ENCODE results near the gene TRABD. TPM values are rescaled to one million over a fixed set of nuclear protein-coding genes. Genes with fewer than 3 reads are reported as not detected.

Gene TRABD
- total RNA-seq, 1 experiment from 2014 or later = 26.1 TPM

DNA sequence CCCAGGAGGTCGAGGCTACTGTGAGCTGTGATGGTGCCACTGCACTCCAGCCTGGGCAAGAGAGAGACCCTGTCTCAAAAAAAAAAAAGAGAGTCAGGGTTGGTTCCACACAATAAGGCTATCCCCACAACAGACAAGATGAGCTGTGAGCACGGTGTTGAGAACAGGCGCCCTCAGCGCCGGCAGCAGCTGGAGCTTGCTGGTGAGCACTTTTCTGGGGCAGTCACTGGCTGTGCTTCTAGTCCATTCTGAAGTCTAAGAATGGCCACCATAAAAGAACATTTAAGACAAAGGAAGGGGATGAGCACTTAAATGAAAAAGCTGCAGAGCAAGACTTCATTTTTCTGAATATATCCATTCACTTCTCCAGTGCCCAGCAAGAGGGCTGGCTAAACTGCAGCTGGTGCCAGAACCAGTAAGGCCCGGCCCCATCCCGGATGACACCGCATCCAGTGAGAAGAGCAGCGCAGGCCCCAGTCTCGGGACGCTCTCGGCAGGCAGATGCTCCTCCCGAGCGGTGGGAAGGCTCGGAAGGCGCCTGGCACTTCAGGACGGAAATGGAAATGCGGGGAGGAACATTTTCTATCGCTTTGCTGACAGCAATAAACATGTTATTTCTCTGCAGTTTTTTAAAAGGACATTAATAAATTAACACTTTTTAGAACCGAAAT, 46.9 kb downstream of the TRABD start:
- no peak for DNase-seq (ENCODE audit: extremely low read depth, low read depth)

DNA sequence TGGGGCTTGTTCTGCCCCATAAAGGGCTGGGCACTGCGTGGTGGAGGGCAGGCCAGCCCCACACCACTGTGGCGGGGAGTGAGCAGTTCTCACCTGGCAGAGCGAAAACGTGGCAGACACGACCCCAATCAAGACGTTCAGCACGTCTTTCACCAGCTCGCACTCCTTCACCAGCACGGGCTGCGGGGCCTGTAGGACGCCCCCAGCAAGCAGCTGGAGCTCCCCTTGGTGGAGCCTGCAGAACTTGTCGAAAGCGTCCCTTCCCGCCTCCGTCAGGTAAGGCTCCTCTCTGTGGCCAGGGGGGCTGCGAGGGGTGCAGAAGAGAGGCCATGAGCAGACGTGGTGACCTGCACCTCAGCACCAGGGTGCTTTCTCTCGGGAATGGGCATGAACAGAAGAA, 47.5 kb downstream of the TRABD start:
- DNase-seq (ENCODE audit: extremely low read depth, low read depth) = no peak

DNA sequence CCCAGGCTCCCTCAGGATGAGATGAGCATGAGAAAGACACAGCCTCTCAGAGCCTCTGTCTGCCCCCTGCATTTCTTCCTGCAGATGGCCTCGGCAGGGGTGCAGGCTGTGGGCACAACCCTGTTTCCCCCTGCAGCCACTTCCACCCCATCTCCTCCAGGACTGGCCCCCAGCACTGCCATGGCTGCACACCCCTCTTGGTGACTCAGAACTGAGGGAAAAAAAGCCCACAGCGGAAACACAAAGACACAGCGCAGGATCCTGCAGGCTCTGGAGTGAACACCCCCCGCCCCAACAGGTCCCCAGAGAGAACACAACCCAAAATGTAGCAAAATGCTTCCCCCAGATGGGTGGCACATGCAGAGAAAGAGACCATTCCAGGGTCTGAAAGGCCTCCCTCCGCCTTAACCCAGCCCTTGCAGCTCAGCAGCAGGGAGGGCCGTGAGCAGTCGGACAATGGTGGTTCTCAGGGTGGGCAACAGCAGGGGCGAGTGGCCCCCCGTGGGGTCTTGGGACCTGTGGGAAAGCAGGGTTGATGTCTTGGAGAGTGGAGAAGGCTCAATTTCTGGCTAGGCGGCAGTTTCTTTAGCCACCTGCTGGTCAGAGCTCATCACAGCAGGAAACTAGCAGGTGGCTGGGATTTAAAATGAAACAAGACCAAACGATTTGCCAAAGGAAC, 51.2 kb downstream of the TRABD start:
- no peak for DNase-seq (ENCODE audit: extremely low read depth, low read depth)

DNA sequence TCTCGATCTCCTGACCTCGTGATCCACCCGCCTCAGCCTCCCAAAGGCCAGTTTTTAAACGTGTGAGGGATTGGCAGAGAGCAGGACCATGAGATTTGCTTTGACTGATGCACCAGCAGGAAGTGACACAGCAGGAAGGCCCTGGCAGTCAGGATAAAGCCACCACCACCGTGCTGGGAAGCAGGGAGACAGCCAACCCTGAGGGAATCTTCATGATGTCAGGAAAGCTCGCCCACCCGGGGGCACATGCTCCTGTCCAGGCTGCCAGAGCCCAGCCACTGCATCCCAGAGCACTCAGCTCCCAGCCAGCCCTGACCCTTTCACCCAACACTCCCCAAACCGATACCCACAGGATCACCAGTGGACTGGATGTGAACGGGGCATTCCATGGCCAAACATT, 53.0 kb downstream of the TRABD start:
- DNase-seq (ENCODE audit: extremely low read depth, low read depth) = no peak

DNA sequence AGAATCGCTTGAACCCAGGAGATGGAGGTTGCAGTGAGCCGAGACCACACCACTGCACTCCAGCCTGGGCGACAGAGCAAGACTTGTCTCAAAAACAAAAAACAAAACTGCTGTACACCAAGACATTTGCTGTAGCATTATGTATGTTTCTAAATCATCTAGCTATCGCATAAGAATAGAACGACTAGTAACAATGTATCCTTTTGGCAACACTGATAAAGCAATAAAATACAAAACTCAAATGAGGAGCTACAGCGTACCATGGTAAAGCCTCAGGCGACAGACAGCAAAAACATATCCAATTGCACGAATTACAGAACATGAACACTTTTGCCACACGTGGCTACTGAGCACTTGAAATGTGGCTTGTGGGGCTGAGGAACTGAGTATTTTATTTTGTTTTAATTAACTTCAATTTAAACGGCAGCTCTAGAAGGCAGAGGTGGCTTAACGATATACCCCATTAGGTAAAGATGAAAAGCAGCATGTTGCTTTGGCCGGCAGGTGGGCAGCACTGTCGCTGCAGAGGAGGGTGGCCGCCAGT, 56.8 kb downstream of the TRABD start:
- DNase-seq (ENCODE audit: extremely low read depth, low read depth) = no peak

DNA sequence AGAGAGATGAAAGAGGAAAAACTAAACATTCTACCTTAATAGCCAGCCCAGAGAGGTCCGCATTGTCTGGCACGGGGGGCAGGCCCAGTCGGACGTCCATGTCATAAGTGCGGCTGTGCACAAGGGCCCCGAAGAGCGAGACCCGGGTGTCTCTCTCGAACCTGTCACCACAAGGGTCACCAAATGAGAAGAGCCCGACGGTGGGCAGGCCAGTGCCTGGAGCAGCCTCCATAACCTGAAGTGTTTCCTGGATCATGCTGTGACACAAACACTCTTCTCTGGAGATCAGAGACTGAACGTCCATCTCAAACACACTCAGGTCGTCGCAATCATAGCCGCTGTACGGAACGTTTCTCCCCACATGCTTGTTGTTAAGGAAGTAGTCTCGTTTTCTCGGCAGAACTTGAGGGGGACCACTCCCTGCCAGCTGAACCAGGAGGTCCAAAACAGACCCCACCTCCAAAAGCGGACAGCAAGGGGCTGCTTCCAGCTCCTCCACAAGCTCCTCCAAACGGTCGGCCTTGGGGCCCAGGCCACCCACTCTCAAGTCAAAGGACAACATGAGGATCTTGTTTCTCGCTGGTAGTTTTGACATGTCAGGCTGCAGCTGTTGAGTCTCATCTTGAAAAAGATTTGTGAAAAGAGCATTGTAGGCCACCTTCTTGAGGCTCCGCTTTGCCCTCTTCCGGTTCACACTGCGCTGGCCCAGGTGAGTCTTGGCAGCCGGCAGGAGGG, 58.1 kb downstream of the TRABD start:
- DNase-seq (ENCODE audit: extremely low read depth, low read depth) = no peak

DNA sequence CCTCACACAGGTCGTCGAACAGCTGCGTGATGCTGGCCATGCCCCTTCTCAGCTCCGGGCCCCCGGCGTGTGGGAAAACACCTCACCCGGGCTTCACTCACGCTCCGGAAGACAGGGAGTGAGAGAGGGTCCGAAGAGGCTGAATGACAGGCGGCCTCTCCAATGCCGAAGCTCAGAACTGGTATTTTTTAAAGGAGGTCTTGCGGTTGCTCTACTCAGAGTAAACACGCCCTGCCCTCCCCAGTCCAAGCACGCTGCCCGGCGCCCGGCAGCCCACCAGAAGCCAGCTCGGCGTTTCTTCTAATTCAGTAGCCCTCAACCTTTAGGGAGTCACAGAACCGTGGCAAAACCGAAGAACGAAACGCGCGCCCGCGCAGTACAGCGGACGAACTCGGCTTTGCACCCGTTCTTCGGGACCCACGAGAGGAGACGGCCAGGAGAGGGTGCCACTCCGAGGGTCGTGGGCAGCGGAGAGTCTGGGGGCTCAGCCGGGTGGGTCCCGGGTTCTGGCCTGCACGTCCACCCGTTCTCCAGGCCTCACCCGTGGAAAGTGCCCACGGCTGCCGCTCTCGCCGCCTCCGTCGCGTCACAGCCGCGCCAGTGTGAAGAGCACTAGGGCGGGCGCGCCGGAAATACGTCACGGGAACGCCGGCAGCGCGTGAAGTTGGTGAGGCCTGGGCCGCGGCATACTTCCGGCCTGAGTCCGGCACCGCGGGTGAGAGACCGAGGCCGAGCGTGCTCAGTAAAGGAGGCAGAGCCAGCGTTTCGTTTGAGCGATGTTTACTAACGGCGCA, 58.9 kb downstream of the TRABD start, which contains the start of gene TUBGCP6:
TSS of gene TUBGCP6 (minus strand) at position 604 of the 794 bp plus-strand sequence. CDS start at position 40, 564 bp downstream.
- peak; percentile 75 for DNase-seq (ENCODE audit: extremely low read depth, low read depth)

DNA sequence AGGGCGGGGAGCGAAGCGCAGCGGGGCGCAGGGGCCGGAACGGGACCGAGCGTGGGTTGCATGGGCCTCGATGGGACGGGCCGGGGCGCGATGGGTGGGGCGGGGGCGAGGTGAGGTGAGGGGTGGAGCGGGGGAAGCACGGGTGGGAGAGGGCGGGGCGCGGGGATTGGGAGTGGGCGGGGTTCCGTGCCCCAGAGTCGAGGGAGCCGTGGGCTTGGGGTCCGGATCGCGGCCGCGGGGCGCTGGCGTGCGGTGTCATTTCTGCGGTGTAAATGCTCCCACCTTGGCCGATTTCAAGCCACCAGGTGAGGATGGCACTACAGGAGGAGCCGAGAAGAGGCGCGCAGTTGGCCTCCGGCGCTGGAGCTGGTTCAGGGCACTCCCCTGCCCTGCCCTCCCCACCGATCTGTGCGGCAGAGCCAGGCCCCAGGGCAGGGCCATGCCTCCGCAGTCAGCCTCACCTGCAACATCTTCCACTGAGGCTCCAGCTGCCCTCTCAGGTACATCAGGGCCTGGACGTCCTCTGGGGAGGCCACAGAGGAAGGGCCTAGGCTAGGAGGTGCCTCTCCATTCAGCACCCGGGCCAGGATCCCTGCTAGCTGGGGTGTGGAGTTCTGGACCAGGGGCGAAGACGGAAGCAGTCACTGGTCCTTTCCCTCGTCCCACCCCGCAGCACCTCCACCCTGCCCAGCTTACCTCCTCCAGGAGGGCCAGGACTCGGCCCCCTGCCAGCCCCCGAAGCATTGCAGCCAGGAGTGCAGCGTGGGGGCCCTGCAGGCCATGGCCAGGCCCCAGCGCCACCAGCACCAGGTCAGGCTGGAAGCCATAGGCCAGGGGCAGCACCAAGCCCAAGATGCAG, 59.7 kb downstream of the TRABD start:
- no peak for DNase-seq (ENCODE audit: extremely low read depth, low read depth)

DNA sequence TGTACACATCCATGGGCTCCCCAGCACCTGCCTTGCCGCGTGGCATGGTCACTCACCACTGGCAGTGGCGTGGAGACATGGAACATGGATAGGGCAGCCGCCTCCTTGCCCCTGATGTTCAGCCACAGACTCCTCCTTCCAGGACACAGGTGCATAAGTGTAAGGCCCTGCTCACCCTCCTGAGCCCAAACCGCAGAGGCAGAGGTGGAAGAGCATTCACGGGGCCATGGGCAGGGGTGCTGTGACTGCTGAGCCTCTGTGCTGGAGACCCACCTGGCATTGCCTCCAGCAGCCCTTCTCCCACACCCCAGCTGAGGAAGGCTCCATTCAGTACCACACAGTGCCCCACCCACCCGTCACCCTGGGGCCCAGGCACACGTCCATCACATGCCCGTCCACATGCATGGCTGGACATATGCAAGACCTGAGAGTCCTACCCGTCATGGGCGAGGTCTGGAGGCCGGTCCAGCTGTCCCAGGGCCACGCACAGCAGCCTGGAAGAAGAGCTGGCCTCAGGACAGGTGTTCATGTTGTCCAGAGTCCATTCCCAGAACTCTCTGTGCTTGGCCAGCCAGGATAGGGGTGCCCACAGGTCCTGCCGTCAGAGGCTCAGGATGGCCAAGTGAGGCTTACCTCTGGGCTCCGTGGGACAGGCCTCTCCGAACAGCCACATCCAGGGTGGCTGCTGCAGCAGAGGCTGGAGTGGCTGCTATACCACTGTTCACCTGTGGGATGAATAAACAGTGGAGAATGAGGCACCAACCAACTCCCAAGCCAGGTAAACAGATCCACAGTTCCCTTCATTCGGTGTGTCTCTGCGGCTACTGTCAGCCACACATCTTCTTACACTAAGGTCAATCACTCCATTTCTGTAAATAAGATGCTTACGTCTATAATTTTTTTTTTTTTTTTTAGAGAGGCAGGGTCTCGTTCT, 60.8 kb downstream of the TRABD start:
- DNase-seq (ENCODE audit: extremely low read depth, low read depth) = no peak

DNA sequence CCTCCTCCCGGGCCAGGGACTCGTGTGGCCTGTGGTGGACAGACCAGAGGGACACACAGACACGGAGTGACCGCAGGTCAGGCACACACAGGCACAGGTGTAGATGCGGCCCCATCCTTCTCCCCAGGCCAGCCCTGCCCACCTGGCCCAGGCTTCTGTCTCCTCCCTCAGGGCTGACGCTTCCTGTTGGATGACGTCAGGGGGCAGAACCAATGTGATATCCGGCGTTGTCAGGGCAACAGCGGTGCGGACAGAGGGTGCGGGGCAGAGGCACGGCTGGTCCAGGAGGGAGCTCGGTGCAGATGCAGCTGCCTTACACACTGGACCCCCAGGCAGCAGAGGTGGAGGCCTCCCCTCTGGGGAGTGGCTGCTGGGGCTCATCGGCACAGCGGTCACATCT, 62.0 kb downstream of the TRABD start:
- DNase-seq (ENCODE audit: extremely low read depth, low read depth) = peak; percentile 65

DNA sequence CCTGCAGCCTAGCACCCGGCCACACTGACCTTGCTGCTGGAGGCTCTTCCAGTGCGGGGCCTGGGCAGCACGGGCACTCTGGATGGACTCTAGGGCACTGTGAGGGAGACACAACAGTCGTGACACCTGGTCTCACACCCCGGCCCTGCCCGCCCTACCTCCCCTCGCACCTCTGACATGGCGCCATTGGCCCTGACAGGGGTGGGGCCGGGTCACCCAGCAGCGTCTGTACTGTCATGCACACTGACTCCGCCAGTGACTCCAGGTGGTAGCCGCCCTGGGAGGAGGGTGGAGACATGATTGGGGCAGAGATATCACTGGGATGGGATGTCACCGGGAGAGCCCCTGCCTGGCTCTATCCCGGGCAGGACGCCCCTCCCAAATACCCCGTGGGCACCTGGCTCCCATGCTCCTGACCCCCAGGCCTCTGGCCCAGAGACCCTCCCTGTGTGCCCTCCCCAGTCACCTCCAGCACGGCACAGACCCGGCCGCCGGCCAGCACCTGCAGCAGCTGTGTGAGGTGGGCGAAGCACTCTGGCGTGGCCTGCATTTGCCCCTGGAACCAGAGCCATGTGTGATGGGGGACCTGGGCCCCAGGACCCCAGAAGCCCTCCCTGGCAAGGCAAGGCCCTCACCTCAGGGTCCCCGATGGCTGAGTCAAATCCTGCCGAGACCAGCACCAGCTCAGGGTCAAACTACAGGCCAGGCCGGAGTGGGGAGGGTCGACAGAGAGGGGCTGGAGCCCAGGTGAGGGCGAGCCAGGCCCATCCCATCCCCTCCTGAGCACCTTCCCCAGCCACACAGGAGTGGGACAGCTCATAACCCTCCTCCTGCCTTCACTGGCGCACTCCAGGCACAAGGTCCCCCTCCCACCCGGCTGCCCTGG, 62.7 kb downstream of the TRABD start:
- DNase-seq (ENCODE audit: extremely low read depth, low read depth) = no peak

Other genes starting within 250 kb of the TRABD start
- 33.0 and 48.3 TPM in 2 replicates for gene PIM3, start 225.1 kb upstream of the TRABD start, total RNA-seq (2014; rRNA removed; shearing (Covaris generic))
- gene IL17REL, start 173.1 kb upstream of the TRABD start, total RNA-seq (2014; rRNA removed; shearing (Covaris generic)) = not detected in 2 replicates
- not detected in 2 replicates for gene TTLL8, start 127.6 kb upstream of the TRABD start, total RNA-seq (2014; rRNA removed; shearing (Covaris generic))
- gene MLC1, start 100.5 kb upstream of the TRABD start, total RNA-seq (2014; rRNA removed; shearing (Covaris generic)) = not detected in 2 replicates
- gene MOV10L1, start 95.9 kb upstream of the TRABD start, total RNA-seq (2014; rRNA removed; shearing (Covaris generic)) = 0.07 TPM in 1 of 2 replicates, not detected in the other
- 4.2 and 4.7 TPM in 2 replicates for gene PANX2, start 15.2 kb upstream of the TRABD start, total RNA-seq (2014; rRNA removed; shearing (Covaris generic))
- 11.5 and 12.8 TPM in 2 replicates for gene SELENOO, start 15.1 kb downstream of the TRABD start, total RNA-seq (2014; rRNA removed; shearing (Covaris generic))
- 10.7 and 13.0 TPM in 2 replicates for gene TUBGCP6, start 59.1 kb downstream of the TRABD start, total RNA-seq (2014; rRNA removed; shearing (Covaris generic))
- 13.9 and 14.4 TPM in 2 replicates for gene HDAC10, start 65.4 kb downstream of the TRABD start, total RNA-seq (2014; rRNA removed; shearing (Covaris generic))
- gene MAPK12, start 75.8 kb downstream of the TRABD start, total RNA-seq (2014; rRNA removed; shearing (Covaris generic)) = 22.0 and 24.9 TPM in 2 replicates
- gene MAPK11, start 84.5 kb downstream of the TRABD start, total RNA-seq (2014; rRNA removed; shearing (Covaris generic)) = 1.3 and 1.8 TPM in 2 replicates
- 51.2 and 52.5 TPM in 2 replicates for gene PLXNB2, start 121.7 kb downstream of the TRABD start, total RNA-seq (2014; rRNA removed; shearing (Covaris generic))
- 0.81 and 1.5 TPM in 2 replicates for gene DENND6B, start 141.1 kb downstream of the TRABD start, total RNA-seq (2014; rRNA removed; shearing (Covaris generic))
- 23.6 and 24.5 TPM in 2 replicates for gene PPP6R2, start 157.4 kb downstream of the TRABD start, total RNA-seq (2014; rRNA removed; shearing (Covaris generic))

Data from NCI-H460 (cell line).